Activated CD4-positive, alpha-beta T cell treated with anti-CD3 and anti-CD28 coated beads for 24 hours (primary cell): ENCODE results near the gene PPP2R3C.
A peak's percentile ranks its signal among the peaks of the same experiment; 100 is the strongest.
"Not testable (repeated sequence)": the region's sequence is repeated elsewhere in the genome, so short reads cannot be mapped to it uniquely, and the experiment has no call there.

Experiments
- DNase-seq, 2 donors: peaks; one replicate each; pipeline ENCODE4 v3.0.0-alpha.2; 2020; ENCODE audit warnings: low read depth in 2 of 2

Gene PPP2R3C

DNA sequence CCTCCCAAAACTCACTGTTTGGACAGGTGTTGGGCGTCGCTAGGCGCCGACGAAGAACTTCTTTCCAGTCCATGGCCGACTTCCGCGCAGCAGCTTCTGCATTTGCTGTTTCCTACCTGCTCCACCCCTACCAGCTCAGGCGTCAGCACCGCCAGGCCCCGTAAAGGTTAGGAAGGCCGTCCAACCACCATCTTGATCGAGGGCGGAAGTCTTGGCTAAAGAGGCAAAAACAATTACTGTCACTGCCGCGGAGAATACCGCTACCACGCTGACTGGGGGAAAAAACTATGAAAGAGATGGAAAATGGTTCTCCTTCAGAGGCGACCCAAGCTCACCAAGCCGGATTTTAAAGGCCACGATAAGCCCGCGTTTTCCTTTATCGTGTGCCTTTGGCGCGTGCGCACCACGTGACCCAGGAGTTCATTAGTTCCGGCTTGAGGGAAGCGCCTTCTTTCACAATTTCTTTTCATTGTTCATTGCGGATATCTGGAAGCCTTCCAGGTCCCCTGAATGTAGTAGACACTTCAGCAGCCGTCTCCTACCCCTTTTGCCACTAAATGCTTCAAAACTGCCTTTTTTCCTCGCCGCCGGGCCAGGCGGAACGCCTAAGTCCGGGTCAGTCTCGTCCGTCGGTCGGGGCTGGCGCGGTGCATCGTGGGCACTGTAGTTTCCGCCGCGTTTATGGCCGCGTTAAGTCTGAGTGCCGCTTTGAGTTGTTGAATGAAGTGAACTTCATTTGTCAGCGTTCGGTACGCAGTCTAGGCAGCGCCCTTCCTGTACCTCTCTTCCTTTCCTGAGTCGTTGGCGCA, at the start of gene PPP2R3C, which contains the start of gene PRORP:
PPP2R3C (minus strand) TSS at position 104 of the 809 bp plus-strand sequence; CDS start at position 73, 31 bp downstream.
PRORP (plus strand) TSS at position 666 of the 809 bp plus-strand sequence. CDS start 694 bp downstream, outside the sequence.
- peak; percentile 68 to 80 for DNase-seq

DNA sequence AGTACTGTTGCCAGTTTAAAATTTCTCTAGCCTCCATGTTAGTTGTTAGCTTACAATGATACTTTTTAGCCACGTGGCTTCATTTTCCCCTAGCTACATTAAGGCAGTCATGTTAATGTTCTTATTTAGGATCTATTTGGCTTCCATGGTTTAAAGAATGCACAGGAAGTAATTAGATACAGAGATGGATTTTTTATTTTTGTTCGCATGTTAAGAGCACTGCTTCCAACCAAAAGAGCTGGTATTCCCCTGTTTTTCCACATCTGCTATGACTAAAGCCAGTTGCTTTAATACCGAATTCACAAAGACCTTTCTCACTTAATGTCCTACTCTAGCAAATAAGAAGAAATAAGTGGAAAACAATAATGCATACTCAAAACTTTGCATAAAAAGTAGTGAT, 45.7 kb upstream of the PPP2R3C start:
- DNase-seq: no peak

DNA sequence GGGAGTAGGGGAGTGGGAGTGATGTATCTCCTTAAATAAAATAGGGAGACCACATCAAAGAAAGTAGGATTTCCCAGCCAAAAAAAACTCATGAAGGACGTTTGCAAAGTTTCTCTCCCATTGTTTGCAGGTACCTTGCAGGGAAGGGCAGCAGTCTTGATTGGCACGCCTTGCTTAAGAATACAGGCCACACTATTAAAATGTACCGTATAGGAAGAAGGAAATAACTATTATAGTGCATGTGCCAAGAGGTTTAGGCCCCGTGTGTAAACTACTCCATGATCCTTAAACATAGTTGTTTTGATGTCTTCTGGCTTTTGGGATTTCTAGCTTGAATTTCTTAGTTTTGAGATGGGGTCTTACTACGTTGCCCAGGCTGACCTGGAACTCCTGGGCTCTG, 43.1 kb upstream of the PPP2R3C start:
- no peak for DNase-seq

DNA sequence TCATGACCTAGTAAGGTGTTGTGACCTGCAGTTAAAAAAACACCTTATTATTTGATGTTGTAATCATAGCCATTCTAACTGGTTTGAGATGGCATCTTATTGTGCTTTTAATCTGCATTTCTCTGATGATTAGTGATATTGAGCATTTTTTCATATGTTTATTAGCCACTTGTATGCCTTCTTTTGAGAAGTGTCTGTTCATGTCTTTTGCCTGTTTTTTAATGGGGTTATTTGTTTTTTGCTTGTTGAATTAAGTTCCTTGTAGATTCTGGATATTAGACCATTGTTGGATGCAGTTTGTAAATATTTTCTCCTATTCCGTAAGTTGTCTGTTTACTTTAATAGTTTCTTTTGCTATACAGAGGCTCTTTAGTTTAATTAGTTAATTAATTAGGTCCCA, 41.6 kb upstream of the PPP2R3C start:
- DNase-seq: no peak

DNA sequence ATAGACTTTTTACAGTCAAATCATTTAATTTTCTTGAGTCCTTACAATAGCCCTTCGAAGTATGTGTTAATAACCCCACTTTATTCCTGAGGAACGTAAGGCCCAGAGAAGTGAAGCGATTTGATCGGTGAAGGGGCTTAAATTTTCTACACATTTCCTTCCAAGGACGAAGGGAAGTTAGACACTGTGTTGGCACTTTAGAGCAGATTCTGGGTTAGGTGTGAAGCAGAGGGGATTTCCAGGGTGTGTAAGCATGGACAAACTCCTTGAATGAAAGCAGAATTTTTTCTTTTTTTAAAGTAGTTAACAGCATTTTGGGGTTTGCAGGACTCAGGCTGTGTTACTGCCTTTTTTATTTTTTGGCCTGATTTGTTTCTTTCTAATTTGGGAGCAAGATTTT, 39.4 kb upstream of the PPP2R3C start:
- no peak for DNase-seq

DNA sequence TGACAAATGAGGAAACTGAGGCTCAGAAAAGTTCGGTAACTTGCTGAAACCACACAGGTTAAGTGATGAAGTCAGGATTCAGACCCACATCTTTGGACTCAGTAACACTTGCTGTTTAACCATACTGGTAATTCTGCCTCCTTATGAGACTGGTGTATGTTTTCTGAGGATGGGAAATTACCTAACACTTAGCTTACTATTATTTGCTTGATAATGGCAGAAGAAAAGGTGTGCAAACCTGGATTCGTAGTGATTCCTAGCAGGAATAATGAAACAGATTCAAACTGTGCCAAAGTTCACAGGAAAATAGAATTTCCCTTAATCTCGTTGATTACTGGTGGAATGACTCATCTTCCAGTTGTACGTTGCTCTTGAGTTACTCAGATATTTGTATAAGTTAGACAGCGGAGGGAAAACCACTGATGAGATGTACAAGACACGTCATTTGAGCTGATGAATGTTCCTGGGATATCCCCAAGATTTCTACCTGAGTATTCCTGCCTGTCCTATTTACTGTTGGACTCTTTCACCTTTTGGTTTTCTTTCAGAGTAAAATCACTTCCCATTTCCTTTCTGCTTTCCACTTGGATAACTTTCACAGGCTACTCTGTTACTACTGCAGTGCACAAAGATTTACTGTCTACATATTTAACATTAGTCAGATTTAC, 38.1 kb upstream of the PPP2R3C start:
- DNase-seq: no peak

DNA sequence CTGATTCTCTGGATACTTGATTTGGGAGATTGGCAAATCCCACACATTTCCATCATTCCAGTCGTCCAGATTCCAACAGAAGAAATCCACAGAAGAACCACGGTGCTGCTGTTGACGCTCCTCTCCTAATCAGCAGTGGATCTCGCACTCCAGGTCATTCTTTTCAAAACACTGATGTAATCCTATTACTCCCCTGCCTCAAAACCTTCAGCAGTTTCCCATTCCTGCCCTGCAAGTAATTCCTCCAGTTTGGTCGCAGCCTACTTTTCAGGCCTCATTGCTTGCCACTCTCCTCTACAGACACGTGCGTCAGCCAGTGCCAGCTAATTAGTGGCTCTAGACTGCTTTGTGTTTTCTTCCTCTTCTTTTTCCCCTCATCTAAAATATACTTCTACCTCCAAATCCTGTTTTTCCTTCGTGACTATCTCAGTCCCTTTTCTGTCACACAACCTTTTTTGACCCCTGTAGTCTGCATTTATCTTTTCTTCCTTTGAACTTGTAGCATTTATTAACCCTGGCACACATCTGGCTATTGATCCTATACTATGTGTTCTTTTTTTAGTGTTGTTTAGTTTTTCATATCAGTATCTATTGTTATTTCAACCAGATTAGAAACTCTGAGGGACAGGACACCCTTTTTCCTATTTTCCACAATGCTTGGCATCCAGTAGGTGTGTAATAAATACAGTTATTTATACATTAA, 37.3 kb upstream of the PPP2R3C start:
- DNase-seq: no peak

DNA sequence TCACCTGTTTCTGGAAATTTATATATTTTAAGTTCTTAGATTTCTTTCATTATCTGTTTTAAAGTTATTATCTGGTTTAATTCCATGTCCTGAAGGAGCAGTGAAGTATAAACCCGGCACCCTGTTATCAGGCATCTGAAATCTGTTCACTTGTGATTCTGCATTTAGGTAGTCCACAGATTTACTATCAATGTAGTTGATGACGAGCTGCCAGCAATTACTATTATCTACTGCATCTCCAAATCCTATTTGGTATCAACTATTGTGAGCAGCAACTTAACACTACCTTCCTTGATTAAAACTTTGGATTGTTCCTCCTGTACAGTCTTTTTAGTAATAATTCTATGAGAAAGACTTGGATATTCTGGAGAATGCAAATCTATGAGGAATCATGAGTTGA, 36.7 kb upstream of the PPP2R3C start:
- DNase-seq: no peak

DNA sequence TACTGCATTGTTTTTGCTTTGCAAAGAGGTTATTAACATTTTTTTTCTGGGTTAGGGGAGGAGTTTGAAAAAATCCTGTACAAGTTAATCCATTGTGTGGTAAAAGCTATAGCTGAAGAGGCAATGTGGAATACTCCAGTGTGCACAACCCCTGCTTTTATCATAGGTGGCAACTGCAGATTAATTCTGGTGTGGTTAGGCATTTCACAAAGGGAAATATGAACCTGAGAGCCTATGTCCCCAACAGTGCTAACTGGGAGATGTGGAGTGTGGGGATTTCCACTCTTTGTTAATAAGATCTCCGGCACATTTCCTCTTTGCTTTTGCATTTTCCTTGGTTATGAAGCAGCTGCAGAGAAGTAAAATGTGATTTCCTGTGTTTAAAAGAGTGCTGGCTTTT, 34.2 kb upstream of the PPP2R3C start:
- no peak for DNase-seq

DNA sequence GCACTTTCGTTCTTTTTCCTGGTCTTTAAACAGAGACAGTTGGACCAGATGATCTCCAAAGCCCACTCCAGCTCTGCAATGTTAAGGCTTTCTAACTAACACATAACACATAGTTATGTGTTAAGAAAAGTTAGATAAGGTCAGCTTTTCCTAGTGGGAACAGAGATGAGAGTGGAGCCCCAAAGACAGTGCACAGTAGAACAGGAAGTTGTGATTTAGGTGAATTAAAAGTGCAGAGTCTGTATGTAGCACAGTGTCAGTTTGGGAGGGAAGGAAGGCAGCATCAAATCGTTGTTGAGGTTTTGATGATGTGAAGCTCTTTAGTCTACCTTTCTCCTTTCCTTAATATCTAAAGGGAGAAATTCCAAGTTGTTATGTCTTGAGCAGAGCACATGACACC, 32.2 kb upstream of the PPP2R3C start:
- DNase-seq: no peak

DNA sequence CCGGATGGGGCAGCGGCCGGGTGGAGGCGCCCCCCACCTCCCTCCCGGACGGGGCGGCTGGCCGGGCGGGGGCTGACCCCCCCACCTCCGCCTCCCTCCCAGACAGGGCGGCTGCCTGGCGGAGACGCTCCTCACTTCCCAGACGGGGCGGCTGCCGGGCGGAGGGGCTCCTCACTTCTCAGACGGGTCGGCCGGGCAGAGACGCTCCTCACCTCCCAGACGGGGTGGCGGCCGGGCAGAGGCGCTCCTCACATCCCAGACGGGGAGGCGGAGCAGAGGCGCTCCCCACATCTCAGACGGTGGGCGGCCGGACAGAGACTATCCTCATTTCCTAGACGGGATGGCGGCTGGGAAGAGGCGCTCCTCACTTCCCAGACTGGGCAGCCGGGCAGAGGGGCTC, 30.7 kb upstream of the PPP2R3C start:
- DNase-seq: not testable (repeated sequence)

DNA sequence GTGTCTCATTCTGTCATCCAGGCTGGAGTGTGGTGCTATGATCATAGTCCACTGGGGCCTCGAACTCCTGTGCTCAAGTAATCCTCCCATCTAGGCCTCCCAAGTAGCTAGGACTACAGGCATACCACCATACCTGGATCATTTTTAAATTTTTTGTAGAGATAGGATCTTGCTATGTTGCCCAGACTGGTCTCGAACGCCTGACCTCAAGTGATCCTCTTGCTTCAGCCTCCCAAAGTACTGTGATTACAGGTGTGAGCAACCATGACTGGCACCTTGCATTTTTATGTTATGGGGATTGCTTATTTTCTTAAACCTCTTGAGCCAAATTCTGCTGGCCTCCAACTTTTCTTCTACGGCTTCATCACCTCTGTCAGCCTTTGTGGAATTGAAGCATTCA, 27.4 kb upstream of the PPP2R3C start:
- no peak for DNase-seq

DNA sequence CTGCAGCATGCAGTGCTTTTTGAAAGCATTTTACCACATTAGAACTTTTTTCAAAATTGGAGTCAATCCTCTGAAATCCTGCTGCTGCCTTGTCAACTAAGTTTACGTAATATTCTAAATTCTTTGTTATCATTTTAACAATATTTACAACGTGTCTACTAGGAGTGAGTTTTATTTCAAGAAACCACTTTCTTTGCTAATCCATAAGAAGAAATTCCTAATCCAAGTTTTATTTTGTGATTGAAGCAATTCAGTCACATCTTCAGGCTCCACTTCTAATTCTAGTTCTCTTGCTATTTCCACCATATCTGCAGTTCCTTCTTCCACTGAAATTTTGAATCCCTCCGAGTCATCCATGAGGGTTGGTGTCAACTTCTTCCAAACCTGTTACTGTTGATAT, 25.9 kb upstream of the PPP2R3C start:
- DNase-seq: no peak

DNA sequence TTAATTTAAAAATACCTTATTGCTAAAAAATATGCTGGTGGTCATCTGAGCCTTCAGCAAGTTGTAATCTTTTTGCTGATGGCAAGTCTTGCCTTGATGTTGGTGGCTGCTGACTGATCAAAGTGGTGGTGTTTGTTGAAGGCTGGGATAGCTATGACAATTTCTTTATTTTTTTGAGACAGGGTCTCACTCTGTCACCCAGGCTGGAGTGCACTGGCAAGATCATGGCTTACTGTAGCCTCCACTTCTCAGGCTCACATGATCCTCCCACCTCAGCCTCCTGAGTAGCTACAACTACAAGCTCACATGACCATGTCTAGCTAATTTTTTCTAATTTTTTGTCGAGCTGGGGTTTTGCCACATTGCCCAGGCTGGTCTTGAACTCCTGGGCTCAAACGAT, 25.4 kb upstream of the PPP2R3C start:
- no peak for DNase-seq

DNA sequence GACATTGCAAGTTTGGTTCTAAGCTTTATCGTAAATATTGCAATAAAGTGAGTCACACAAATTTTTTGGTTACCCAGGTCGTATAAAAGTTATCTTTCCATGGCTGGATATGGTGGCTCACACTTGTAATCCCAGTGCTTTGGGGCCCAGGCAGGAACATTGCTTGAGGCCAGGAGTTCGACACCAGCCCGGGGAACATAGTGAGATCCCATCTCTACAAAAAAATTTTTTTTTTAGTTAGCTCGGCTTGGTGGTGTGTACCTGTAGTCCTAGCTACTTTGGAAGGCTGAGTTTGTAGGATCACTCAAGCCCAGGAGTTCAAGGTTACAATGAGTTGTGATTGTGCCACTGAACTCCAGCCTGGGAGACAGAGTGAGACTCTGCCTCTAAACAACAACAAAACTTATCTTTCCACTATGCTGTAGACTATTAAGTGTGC, 24.9 kb upstream of the PPP2R3C start:
- no peak for DNase-seq

DNA sequence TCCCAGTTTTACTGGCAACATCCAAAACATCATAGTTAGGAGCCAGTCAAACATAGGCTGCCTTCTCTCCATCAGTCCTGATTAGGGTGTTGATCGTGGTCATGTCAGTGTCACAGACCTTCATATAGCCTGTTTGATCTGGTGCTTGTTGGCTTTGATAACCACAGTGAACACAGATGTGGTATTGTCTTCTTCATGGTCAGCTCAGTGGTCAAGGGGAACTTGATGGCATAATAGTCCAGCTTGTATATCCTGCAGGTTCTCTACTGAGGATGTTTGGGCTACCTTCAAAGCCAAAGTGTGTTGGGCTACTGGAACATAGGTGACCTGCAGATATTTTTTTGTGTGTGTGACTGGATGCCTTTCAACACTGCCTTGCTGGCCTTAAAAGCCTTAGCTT, 22.2 kb upstream of the PPP2R3C start:
- DNase-seq: no peak

DNA sequence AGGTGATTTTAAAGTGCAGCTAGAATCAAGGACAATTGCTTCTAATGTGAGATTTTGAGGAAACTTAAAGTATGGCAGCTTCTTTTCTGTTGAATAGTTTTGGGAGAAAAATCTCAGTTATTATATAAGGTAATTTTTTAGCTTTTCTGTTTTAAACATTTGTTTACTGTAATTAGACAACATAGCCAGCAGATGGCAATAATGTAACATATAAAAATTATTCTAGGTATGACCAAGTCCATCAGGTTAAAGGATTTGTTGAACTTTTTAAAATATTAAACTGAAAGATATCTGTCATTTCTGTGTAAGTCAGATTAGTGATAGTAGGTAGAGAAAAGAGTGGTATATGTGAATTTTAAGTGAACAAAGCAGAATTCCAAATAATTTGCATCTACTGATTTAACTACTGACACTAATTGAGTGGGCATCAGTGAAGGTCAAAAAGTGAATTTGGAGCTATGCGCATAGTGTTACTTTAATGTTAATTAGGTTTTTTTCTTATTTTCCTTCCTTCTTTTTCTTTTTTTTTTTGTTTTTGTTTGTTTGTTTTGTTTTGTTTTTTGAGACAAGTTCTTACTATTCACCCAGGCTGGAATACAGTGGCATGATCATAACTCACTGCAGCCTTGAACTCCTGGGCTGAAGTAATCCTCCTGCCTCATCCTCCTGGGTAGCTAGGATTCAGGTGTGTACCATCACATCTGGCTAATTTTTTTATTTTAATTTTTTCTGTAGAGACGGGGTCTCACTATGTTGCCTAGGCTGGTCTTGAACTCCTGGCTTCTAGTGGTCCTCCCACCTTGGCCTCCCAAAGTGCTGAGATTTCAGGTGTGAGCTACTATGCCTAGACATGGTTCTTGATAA, 19.2 kb upstream of the PPP2R3C start:
- no peak for DNase-seq

DNA sequence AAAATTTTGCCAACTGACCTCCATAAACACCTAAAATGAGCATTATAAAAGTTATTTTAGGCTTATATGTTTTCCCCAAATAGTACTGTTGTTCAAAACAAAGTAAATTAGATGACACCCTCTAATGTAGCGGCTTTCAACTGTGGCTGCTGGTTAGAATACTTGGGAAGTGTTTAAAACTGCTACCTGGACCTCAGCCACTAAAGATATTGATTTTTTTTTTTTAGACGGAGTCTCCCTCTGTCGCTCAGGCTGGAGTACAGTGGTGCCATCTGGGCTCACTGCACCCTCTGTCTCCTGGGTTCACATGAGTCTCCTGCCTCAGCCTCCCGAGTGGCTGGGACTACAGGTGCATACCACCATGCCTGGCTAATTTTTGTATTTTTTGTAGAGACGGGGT, 16.8 kb upstream of the PPP2R3C start:
- DNase-seq: no peak

DNA sequence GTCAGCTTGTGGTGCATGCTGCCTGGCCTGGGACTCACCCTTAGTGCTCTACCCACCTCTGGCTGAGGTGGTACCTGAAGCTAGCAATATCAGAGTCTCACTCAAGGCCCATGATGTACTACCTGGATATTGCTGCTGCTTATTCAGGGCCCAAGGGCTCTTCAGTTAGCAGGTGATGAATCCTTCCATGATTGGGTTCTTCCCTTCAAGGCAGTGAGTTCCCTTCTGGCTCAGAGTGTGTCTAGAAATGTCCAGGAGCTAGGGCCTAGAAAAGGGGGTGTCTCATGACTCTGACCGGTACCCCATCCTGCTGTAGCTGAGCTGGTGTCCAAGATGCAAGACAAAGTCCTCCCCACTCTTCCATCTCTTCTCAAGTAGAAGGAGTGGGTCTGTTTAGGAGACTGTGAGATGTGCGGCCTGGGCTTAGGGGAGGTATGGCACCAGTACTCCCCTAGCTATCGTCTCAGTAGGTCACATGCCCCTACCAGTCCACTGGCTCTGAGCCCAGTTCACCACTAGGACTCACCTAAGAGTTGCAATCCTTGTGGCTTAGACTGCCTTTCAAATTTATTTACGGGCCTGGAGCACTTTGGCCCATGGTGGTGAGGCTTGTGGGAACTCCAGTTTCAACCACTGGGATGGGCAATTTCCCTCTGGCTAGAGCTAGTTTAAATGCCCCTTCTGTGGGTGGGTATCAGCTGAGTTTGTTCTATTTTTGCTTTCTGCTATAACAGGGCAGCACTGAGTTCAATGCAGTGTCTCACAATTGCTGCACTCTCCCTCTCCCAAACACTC, 12.7 kb upstream of the PPP2R3C start:
- DNase-seq: no peak

DNA sequence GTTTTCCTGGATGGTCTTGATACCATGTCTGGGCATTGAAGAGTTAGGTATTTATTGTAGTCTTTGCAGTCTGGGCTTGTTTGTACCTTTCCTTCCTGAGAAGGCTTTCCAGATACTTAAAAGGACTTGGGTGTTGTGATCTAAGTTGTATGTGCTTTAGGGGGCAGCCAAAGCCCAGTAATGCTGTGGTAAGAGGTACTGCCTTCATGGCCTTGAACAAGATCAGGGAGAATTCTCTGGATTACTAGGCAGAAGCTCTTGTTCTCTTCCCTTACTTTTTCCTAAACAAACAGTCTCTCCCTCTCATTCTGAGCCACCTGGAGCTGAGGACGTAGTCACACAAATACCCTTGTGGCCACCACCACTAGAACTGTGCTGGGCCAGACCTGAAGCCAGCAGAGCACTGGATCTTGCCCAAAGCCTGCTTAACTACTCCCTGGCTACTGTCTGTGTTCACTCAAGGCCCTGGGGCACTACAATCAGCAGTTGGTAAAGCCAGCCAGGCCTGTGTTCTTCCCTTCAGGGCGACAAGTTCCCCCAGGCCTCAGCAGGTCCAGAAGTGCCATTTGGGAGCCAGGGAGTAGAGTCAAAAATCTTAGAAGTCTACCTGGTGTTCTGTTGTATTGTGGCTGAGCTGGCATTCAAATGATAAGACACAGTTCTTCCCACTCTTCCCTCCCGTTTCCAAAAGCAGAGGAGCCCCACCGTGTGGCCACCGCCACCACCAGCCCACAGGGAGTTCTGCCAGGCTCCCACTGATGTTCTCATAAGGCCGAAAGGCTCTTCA, 11.9 kb upstream of the PPP2R3C start:
- DNase-seq: no peak
